ENCODE data around the gene SLC22A4.
A peak's percentile ranks its signal among the peaks of the same experiment; 100 is the strongest.

Gene SLC22A4

DNA sequence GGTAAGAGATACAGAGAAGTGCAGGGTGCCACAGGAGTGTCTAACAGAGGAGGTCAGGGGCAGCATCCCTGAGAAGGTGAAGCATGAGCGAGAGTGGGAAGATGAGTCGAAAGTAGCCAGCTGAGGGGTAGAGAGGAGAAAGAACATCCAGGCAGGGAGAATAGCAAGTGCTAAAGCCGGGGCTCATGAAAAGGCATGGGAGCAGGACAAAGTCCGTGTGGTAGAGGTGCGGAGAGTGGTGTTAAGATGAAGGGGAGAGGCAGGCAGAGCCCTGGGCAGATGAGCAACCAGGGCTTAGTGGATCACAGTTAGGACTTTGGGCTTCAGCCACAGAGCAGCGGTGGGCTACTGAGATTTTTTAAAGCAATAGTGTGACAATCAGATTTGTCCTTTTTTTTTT, 85.9 kb downstream of the SLC22A4 start:
- no peak for DNase-seq

DNA sequence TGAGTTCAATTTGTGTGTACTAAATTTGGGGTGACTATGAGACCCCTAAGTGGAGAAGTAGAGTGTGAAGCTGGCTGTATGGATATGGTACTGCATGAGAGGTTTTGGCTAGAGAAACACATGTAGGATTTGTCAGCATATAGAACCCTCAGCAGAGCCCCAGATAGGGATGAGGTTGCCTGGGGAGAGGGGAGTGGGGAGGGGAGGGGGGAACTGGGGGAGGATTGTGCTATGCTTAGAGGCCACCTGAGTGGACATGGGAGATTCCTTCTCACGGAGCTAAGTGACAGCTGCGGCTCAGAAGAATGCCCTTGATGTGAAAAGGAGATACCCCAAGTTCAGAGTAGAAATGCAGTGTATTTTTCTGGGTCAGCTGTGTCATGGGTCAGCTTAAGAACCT, 86.5 kb downstream of the SLC22A4 start:
- DNase-seq, result no peak

DNA sequence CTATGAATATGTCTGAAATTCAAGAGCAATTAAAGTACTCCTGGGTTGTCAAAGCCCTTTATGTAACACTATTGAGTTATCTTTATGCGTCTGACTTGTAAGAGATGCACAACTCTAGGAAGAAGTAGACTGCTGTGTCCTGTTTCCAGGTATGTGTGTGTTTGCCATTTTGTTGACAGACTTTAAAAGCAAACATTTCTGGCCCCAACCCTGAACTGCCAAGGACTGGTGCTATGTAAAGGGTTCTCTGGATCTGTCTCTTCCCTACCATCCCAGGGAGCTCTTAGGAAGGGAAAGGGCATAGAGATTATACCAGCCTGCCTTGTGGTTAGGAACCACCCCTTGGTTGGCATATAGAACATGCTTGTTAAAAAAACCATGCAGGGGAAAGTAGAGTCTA, 87.4 kb downstream of the SLC22A4 start:
- DNase-seq, result no peak

DNA sequence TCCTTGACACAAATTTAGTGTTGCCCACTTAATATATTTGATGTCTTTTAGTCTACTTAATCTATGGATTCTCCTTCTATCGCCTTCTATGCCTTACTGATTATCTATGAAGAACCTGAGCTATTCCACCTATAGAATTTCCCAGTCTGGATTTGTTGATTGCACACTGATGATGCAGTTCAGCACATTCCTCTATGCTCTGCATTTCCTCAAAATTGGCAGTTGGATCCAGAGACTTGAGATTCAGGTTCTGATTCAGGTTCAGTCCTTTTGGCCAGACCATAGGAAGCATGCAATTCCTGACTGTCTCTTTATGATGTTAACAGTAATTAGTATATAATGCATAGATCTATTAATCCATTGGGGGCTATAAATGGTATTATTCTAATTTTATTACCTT, 89.1 kb downstream of the SLC22A4 start:
- DNase-seq, result no peak

DNA sequence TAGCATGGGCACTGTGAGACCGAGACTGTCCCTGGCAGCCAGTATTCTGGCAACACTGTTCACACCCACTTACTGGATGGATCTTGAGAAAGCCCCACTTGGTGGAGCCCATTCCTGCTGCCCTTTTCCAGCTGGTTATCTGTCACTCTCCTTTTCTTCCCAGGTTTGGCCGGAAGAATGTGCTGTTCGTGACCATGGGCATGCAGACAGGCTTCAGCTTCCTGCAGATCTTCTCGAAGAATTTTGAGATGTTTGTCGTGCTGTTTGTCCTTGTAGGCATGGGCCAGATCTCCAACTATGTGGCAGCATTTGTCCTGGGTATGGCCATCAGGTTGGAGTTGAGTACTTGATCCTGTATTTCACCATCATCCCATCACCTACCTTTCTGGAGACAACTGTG, 89.8 kb downstream of the SLC22A4 start:
- DNase-seq, result no peak

DNA sequence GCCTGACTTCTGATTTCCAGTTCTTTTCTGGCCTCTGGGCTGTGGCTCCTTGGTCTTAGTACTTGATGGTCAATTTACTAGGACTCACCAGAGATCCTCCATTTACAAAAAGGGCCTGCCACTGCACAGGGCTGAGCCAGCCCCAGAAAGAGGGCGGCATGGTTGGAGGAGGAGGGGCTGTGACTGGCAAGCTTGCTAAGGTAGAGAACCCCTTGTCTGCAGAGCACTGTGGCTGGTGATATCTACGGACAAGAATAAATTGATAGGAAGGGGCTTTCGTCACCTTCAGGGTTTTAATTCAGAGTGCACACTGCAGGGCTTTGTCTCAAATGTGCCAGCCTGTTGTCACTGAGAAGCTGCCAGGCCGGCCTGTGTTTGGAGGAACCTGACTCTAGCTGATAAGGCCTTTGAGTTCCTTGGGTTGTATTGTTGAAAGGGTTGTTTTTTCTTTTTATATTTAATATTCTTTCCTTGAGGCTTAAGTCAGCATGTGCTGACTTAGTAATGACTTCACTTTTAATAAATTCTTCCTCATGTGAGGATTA, 90.4 kb downstream of the SLC22A4 start:
- no peak for DNase-seq

DNA sequence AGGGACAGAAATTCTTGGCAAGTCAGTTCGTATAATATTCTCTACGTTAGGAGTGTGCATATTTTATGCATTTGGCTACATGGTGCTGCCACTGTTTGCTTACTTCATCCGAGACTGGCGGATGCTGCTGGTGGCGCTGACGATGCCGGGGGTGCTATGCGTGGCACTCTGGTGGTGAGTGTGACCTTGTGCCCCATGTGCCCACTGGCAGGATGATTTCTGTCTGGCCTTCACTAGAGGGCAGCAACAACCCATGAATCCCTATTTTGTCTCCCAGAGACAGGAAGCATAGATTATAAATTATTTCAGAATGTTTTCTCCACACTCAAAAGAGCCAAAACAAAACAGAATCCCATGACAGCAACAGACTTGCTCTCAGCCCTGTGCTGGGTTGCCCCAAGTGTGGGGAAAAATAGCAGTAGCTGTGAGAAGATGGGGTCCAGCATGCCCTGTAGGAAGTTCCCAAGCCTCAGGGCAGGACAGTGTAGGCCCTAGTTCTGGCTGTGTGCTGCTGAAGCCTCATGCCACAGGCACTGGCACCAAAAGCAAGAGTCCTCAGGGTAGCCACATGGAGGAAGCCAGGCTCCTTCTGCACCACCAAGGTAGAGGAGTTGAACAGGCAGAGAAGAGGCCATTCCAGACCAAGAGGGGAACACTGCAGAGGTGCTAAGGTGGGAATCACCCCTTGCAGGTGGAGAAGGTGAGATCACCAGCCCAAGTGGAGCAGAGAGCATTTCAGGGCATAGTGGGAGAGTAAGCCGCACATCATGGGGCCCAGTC, 91.3 kb downstream of the SLC22A4 start:
- DNase-seq, result peak; percentile 49

DNA sequence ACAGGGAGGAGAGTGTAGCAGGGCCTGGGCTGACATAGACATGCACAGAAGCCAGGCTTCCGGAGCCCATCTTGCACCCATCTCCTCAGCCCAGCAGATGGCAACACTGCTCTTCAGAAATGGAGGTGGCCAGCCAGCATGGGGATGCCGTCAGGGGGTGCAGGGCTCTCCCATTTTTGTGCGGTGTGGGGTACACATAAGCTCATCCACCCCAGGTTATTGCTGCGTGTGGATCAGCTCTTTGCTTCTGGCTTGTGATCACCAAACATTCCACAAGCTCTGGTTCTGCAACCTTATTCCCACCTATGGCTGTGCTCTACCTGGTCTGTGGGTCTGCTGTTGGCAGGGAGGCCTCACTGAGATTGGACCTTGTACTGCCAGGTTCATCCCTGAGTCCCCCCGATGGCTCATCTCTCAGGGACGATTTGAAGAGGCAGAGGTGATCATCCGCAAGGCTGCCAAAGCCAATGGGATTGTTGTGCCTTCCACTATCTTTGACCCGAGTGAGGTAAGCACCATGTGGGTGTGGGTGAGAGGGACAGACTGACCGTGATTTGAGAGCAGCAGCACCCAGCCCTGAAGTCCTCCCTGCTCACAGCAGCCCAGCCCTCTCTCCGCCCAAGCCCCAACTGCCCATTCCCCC, 92.6 kb downstream of the SLC22A4 start:
- peak; percentile 67 for DNase-seq

DNA sequence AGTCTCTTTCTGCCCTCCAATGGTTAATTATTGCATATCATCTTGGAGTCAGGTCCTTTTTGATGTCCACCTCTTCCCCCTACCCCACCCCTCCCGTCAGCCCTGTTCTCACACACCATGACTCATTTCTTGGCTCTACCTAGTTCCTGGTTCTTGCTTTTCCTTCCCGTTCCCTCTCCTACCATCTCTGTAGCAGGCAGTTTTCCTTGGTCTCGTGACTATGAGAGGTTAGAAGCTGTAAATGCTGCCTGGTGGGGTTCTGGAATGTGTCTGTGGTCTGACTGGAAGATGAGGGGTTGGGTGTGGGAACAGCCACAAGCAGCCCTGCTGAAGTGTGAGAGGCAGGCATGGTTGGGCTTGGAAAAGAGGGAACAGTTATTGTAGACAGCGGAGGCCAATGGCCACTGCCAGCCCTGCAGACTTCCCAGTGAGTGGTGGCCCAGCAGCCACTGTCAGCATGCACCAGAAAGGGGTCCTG, 93.5 kb downstream of the SLC22A4 start:
- no peak for DNase-seq

DNA sequence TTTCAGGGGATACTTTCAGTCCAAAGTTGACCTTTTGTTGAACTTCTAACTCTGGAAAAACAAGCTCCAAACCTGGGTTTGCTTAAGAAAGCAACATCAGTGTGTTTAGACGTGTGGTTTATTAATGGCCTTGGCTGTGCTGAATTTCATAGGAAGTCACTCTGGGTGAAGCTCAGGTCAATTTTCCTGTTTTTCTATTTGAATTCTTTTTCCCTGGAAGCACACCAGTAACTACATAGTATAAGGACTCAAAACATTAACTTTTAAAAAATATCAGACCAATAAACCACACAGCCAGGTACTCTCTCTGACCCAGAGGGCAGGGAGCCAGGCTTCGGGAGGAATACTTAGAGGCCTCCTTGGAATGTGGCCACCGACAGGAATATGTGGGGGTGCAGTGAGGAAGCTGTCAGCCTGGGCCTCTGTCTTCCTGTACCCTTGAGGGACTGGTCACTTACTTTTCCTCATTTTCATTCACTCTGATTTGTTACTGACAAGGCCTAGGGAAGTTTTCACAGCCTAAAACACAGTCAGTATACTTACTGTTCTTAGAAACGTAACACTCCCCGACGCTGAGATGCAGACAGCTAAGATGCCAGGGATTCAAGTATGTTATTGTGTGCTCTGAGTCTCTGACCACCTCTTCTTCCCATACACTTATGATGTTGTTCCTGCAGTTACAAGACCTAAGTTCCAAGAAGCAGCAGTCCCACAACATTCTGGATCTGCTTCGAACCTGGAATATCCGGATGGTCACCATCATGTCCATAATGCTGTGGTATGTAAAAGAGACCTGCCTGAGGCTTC, 94.3 kb downstream of the SLC22A4 start:
- DNase-seq, result no peak

DNA sequence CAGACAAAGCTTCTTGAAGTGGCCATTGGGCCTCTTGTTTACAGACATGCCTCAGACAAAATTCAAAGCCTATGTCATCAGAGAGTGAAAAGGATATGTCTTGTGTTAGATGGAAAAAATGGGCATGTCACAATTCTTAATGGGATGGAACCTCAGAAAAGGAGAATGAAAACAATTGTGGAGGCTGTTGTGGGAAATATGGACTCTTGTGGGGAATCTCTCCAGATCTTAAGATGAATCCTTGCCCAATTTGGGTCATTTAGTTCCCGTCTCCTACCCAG, 94.8 kb downstream of the SLC22A4 start:
- no peak for DNase-seq

DNA sequence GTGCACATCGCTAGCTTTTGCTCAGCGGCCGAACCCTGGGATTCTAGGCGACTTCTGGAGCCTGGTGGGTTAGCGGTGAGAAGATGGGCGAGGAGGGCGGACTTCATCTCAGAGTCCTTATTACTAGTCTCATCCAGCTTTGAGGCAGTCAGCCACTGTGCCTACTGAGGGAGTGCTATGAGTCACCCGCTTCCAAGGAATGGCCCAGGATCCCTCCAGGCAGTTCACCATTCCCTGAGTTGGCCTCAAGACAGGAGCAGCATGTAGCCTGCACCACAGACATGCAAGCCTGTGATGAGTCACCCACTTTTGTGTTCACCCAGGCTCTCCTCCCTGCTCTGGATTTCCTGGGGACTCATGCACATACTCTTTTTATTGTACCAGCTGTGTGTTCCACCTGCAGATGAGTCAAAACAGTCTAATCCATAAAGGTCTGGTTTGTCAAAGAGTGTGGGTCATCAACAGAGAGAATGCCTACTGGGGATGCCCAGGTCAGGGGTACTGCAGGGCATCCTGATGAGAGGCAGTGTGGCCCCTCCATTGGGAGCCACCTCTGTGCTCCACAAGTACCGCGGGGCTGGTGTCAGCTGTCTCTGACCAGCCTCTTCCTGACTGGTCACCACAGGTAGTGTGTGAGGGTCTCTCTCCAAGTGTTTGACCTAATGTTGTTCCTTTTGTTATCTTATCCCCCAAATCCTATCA, 95.5 kb downstream of the SLC22A4 start:
- no peak for DNase-seq

DNA sequence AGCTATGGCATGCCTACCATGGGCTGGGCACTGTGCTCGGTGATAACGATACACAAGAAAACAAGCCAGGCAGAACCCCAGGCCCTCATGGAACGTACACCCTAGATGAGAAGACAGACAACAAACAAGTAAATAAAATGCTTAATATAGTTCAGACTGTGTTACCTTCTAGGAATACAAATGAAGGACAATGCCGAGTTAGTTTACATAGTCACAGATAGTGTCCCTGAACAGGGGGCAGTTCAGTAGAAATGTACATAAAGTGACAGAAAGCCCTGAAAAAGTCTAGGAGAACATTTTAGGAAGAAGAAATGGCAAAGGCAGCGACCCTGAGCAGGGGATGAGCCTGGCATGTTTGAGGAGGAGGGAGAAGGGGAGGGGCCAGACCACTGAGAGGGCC, 97.1 kb downstream of the SLC22A4 start:
- DNase-seq, result no peak

DNA sequence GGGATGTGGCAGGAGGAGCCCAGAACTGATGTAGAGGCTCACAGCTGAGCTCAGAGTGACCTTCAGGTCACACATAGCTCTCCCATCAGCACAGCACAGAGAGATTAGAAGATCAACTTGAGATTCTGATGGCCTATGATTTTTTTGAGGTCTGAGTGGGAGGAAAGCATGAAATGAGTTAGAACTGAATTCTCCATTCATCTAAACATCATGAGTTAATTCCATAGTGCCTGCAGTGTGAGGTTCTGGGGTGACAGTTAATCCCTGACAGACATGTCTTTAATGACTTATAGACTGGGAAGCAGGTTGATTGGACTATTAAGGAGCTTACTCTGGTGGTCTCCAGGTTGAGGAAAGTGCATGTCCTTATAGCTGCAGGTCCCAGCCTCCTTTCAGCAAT, 97.7 kb downstream of the SLC22A4 start:
- DNase-seq, result no peak

DNA sequence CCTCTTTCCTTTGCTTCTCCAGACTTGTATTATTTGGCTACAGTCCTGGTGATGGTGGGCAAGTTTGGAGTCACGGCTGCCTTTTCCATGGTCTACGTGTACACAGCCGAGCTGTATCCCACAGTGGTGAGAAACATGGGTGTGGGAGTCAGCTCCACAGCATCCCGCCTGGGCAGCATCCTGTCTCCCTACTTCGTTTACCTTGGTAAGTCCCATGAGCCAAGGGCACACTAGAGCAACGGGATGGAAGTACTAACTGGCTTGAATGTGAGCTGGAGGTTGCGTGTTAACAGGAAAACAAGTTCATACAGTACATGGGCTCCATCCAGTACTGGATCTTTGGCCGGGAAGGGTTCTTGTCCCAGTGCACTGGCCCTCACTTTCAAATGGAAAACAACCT, 98.2 kb downstream of the SLC22A4 start:
- DNase-seq, result no peak

DNA sequence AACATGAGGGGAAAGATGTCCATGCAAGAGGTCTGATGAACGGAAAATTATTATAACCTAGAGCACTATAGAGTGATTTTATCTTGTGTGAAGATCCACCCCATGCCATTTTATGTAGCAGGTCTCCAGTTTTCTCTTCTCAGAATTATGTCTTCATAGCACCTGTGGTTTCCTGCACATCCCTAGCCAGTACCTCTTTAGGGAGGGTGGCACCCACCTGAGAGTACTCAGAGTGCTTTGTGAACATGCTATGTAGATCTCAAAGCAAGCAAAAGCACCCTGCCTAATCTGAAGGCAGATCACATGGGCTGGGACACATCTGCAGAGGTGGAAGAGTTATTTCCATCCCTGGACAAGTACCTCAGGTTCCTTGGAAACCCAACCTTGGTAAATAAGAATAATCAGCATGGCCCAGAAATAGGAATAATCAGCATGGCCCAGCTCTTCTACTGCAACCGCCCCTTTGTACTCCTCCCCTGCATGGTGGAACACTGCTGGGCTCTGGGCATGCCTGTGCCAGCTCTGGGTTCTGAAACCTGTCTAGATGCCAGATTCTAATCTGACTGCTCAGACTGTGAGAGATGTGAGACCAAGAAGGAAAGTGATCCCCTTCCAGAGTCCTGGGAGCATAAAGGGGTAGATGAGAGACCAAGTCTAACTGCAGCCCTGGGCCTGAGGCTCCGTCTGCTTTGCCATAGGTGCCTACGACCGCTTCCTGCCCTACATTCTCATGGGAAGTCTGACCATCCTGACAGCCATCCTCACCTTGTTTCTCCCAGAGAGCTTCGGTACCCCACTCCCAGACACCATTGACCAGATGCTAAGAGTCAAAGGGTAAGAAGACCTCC, 99.0 kb downstream of the SLC22A4 start:
- DNase-seq, result no peak
